GM18498 (cell line): ENCODE data around the gene TMTC1.
"Not testable (repeated sequence)": the region's sequence is repeated elsewhere in the genome, so short reads cannot be mapped to it uniquely, and the experiment has no call there.

Source experiments
- ATAC-seq: cut with Tn5 transposase; IDR thresholded peaks from one replicate; pipeline ENCODE4 v1.9.1; 2021; ENCODE audit warnings: mild to moderate bottlenecking, moderate library complexity; ENCODE audit not compliant: unreplicated experiment

Gene TMTC1

DNA sequence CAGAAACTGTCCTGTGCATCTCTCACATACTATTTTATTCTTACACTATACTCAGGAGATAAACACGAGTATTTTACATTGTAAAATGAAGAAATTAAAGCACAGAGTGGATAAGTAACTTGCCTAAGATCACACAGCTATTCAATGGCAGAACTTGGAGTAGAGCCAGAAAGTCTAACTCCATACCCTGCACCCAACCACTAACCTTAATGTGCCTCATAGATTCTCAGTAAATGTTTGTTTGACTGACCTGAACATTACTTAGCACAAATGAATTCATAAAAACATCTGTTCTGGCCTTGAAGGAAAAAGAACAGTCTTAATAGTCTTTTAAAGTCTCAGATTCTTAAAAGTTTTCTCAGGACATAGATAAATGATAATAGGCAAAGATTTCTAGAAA is 202.8 kb downstream of the TMTC1 start:
- no peak for ATAC-seq

GRCh38 chr12:29578731-29579130 is 205.0 kb downstream of the TMTC1 start:
- no peak for ATAC-seq

- ATAC-seq: no peak
Measured at GRCh38 chr12:29578070-29578469, 205.7 kb downstream of the TMTC1 start.

DNA sequence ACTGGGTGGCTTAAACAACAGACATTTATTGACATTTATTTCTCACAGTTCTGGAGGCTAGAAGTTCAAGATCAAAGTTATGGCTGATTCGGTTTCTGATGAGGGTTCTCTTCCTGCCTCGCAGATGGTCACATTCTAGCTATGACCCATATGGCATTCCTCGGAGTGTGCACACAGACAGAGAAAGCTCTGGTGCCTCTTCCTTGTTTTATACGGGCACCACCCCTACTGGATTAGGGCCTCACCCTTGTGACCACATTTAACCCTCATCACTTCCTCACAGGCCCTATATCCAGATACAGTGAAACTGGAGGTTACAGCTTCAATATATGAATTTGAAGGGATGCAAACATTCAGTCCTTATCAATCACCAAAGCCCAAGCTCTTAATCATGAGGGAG is 209.2 kb downstream of the TMTC1 start:
- no peak for ATAC-seq

DNA sequence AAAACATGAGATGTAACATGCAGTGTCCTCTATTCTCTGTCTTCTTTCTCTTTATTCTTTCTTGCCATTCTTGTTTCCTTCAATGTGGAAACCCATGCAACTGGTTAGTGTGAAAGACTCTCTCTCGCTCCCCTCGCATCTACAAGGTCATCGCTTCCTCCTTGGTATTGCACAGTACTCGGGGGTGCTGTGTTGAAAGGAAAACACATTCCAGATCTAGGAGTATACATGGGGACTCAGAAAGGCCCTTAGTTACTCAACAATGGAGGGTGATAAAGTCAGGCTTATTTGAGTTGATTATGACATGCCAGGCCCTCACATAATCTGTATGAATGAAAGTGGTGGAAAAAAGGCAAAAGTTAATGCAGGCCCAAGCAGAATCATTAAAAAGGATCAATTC is 210.8 kb downstream of the TMTC1 start:
- ATAC-seq: no peak

- no peak for ATAC-seq
Measured at GRCh38 chr12:29572464-29572863, 211.3 kb downstream of the TMTC1 start.

DNA sequence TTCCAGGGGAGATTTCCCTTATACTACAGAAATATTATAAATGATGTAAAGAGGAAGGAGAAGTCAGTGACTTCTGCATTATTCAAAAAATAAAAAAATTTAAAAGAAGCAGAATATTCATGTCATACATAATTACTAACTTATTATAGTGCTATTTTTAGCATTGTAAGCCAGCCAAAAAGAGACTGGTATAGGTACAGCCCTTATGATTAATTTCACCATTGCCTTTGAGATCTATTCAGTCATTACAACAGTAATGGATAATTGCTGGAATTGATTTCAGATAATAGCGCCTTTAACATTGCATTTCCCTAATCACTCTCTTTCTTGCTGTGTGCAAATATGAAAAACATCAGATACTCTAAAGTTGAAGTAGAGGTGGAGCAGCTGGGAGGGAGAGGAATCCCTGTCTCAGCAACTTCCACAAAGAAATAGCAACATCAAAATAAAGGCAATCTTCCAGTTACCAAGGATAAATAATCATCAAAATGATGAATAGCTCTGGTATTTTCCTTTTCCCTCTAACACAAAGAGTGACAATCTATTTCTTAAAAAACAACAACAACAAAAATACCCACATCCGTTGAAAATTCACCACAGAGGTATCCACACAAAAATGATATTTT is 214.5 kb downstream of the TMTC1 start:
- ATAC-seq: no peak

GRCh38 chr12:29566441-29566840 is 217.3 kb downstream of the TMTC1 start:
- no peak for ATAC-seq

DNA sequence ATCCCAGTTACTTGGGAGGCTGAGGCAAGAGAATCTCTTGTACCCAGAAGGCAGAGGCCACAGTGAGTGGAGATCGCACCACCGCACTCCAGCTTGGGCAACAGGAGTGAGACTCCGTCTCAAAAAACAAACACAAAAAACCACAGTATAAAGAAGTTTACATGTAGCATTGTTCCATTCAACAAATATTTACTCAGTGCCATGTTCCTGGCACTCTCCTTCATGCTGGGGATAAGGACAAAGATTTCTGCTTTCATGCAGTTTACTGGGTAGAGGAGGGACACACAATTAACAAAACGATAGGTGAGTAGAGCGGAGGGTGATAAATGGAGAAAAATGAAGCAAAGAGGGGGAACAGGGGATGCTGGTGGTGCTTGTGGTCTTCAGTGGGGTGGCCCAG is 218.0 kb downstream of the TMTC1 start:
- ATAC-seq: no peak

DNA sequence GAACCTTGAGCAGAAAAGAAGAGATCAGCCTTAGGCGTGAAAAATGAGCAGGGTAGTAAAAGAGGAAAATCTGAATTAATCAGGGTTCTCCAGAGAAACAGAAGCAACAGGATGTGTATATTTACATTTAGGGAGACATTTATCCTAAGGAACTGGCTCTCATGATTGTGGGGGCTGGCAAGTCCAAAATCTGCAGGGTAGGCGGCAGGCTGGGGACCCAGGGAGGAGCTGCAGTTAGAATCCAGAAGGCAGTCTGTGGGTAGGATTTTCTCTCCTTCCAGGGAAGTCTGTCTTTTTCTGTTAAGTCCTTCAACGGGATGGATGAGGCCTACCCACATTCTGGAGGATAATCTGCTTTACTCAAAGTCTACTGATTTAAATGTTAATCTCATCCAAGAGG is 218.8 kb downstream of the TMTC1 start:
- no peak for ATAC-seq

DNA sequence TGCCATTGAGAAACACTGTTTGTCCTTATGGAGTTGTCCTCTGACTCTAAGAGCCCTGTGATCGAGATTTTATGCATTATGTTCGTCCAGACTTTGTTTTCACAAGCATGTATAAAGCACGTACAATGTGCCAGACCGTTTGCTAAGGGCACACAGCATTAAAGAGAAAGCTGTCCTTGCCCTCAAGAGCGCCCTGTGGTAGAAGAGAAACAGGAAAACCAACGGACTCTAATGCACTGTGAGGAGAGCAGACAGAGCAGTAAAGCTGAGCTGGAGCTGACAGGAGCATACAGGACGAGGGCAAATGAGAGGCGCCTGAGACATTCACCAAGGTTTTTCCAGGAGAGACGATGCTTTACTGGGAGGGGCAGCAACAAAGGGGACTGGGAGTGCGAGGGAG is 220.1 kb downstream of the TMTC1 start:
- peak; percentile 74 for ATAC-seq

- no peak for ATAC-seq
Measured at GRCh38 chr12:29563071-29563470, 220.7 kb downstream of the TMTC1 start.

DNA sequence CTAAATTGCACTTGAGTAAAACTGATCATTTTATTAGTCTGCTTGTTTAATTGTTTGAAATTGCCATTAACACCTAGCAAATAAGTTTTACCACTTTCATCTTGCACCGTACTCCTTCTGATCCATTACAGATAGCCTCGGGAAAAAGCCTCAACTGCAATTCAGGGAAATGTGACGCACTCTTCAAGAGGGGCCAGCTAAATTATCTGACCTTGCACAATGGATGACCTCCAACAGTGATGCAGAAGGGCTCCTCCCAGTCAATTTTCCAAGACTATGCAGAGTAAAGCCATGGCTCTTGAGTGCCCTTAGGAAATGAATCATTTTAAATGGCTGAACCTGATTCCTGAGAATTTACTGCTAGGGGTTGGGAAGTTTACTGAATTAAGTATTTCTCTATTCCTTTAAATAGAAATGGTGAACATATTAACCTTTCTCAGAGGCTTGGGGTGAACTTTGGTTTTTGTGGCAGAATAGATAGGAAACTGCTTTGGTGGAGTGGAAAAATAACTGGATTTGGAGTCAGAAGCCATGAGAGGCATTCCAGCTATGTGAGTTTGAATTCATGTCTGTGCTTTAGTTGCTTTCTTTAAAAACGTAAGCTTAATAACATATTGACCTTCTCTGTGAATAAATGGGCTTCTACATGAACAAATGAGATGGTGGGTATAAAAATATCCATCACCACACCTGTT is 221.5 kb downstream of the TMTC1 start:
- ATAC-seq: no peak

- no peak for ATAC-seq
Measured at GRCh38 chr12:29561664-29562071, 222.1 kb downstream of the TMTC1 start.

GRCh38 chr12:29559198-29559597 is 224.5 kb downstream of the TMTC1 start:
- ATAC-seq: no peak

- no peak for ATAC-seq
Measured at GRCh38 chr12:29556363-29556762, 227.4 kb downstream of the TMTC1 start.

GRCh38 chr12:29555451-29555850 is 228.3 kb downstream of the TMTC1 start:
- ATAC-seq: not testable (repeated sequence)

- no peak for ATAC-seq
Measured at GRCh38 chr12:29552994-29553748, 230.6 kb downstream of the TMTC1 start.

DNA sequence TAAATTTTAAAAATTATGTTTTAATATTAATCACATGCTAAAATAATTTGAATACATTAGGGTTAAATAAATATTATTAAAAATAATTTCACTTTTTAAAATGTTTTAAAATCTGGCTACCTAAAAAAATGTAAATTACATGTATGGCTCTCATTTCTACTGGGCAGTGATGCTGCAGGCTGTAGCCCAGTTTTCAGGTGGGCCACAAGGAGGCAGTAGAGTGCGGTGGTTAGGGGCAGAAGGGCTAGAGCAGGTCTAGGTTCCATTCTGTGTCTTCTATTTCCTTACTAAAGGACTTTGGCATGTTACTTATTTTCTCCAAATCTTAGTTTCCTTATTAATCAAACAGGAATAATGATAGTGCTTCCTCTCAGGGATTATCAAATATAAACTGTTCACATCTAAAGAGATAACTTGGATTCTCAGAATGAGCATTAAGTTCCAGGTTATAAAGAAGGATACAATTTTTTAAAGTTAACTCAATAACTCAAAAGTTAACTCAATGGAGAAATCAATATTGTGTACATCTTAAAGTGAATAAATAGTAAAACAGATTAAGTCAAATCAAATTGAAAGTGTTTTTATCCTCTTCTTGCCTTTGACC is 231.3 kb downstream of the TMTC1 start:
- ATAC-seq: peak; percentile 96

DNA sequence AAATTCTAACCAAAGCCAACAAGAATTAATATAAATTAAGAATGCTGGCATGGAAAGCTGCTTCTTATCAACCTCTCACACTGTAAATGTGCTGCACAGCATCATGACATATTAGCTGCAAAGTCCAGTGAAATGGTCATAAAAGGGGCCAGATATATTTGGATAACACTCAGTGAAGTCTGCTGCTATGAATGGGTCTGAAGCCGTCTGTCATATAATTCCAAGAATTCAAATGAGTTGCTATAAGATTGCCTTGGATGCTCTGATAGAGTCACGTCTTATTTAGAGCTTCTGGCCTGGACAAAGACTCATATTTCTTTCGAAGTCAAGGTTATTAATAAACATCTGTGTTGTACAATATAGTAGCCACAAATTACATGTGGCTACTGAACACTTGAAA is 231.9 kb downstream of the TMTC1 start:
- no peak for ATAC-seq

GRCh38 chr12:29547864-29548263 is 235.9 kb downstream of the TMTC1 start:
- no peak for ATAC-seq

GRCh38 chr12:29547151-29547632 is 236.6 kb downstream of the TMTC1 start:
- ATAC-seq: no peak
